Bronchial epithelial cell (primary cell): ENCODE measurements around the gene HTT. TPM values are rescaled to one million over a fixed set of nuclear protein-coding genes. Genes with fewer than 3 reads are reported as not detected.

Experiments used
- DNase-seq: peaks from one replicate; pipeline ENCODE4 v3.0.0-alpha.2; 2010; ENCODE audit warnings: low read depth
- FAIRE-seq: peaks from 2 replicates; lab custom pipeline; 2011; peaks lifted over from hg19 to GRCh38; lab: Jason Lieb, UNC
- H3K27me3 ChIP-seq: 2 replicates; pipeline ENCODE4 v1.5.1; 2011; ENCODE audit warnings: low read length; ENCODE audit not compliant: control insufficient read depth, insufficient read depth
- H3K36me3 ChIP-seq: 2 replicates; pipeline ENCODE4 v1.5.1; 2011; ENCODE audit warnings: low read length; ENCODE audit not compliant: control insufficient read depth, insufficient read depth
- H3K4me3 ChIP-seq: 2 replicates; pipeline ENCODE4 v1.5.1; 2011; ENCODE audit warnings: mild to moderate bottlenecking, low read depth, low read length, control low read depth
- CTCF ChIP-seq: IDR thresholded peaks from 2 replicates; pipeline ENCODE4 v1.5.1; 2011; ENCODE audit warnings: mild to moderate bottlenecking, moderate library complexity, low read length, control low read depth, inconsistent platforms; ENCODE audit not compliant: insufficient read depth, severe bottlenecking
- total RNA-seq: library from RNA; depleted of rRNA; stranded (reverse); fragments of >200 nt; gene quantifications from 2 replicates; pipeline ENCODE4 v1.2.1, GENCODE V29; 2014

Gene HTT
- total RNA-seq, 1 donor from 2014 or later: 24.0 TPM

GRCh38 chr4:3054169-3054759 is 20.2 kb upstream of the HTT start:
- DNase-seq: no peak
- H3K36me3 ChIP-seq: no peaks in the 10 kb centered on the region
- H3K4me3 ChIP-seq: no peak overlapping the region
- FAIRE-seq: no peak
- no peak for TF ChIP-seq CTCF
- H3K27me3 ChIP-seq: peaks cover 2% of the 10 kb centered on the region

- Histone ChIP-seq H3K4me3 (no peak overlapping the region), H3K36me3 (no peaks in the 10 kb centered on the region), H3K27me3 (no peaks in the 10 kb centered on the region)
- no peak for DNase-seq
- no peak for FAIRE-seq
- TF ChIP-seq CTCF: no peak
These were observed 14.5 kb upstream of the HTT start for GRCh38 chr4:3059943-3060342.

- TF ChIP-seq CTCF: no peak
- FAIRE-seq: no peak
- no peaks in the 10 kb centered on the region for H3K27me3 ChIP-seq
- no peak overlapping the region for H3K4me3 ChIP-seq
- no peaks in the 10 kb centered on the region for H3K36me3 ChIP-seq
- DNase-seq: no peak
These were observed 13.5 kb upstream of the HTT start for GRCh38 chr4:3060946-3061345.

- DNase-seq (no peak), FAIRE-seq (no peak)
- no peaks in the 10 kb centered on the region for H3K36me3 ChIP-seq
- H3K27me3 ChIP-seq: peaks cover 2% of the 10 kb centered on the region
- H3K4me3 ChIP-seq: no peak overlapping the region
- TF ChIP-seq CTCF: no peak
These were observed 12.0 kb upstream of the HTT start for GRCh38 chr4:3062471-3062870.

- no peaks in the 10 kb centered on the region for H3K36me3 ChIP-seq
- TF ChIP-seq CTCF: no peak
- FAIRE-seq: no peak
- DNase-seq: no peak
- H3K4me3 ChIP-seq: no peak overlapping the region
- H3K27me3 ChIP-seq: peaks cover 2% of the 10 kb centered on the region
These were observed 8.9 kb upstream of the HTT start for GRCh38 chr4:3065551-3065950.

GRCh38 chr4:3066836-3067400 is 7.6 kb upstream of the HTT start:
- peaks cover 2% of the 10 kb centered on the region for H3K27me3 ChIP-seq
- no peak overlapping the region for H3K4me3 ChIP-seq
- no peaks in the 10 kb centered on the region for H3K36me3 ChIP-seq
- no peak for FAIRE-seq
- TF ChIP-seq CTCF: no peak
- no peak for DNase-seq
